GM18861 (cell line): Measurements from ENCODE around the gene ZNF506.
"Not testable (repeated sequence)": the region's sequence is repeated elsewhere in the genome, so short reads cannot be mapped to it uniquely, and the experiment has no call there.

ENCODE experiments used
- ATAC-seq: cut with Tn5 transposase; IDR thresholded peaks from one replicate; pipeline ENCODE4 v1.9.1; 2021; ENCODE audit not compliant: unreplicated experiment

Gene ZNF506

GRCh38 chr19:19781791-19782190 lies 39.8 kb downstream of the ZNF506 start:
- ATAC-seq: not testable (repeated sequence)

DNA sequence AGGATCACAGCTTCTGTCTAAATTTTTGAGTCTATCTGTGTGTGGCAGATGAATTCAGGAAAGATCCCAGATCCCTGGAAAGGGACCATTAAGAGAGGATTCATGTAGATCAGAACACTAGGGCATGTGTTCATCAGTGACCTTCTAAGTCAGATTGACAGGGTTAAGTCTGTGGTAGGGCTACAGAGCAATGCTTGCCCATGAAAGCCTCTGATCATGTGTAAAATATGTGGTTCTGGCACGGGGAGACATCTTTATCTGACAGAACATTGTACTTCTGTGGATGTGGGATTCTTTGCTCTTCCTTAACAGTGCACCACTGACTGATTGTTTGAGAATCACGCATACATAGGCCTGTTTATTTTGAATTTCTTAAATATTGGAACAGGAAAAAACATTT lies 42.9 kb downstream of the ZNF506 start:
- no peak for ATAC-seq

GRCh38 chr19:19777692-19778091 lies 43.9 kb downstream of the ZNF506 start:
- ATAC-seq: no peak

- ATAC-seq: peak; percentile 99
Measured at GRCh38 chr19:19776206-19777008, 45.1 kb downstream of the ZNF506 start.

GRCh38 chr19:19775891-19776205 lies 45.7 kb downstream of the ZNF506 start:
- ATAC-seq: peak; percentile 7

DNA sequence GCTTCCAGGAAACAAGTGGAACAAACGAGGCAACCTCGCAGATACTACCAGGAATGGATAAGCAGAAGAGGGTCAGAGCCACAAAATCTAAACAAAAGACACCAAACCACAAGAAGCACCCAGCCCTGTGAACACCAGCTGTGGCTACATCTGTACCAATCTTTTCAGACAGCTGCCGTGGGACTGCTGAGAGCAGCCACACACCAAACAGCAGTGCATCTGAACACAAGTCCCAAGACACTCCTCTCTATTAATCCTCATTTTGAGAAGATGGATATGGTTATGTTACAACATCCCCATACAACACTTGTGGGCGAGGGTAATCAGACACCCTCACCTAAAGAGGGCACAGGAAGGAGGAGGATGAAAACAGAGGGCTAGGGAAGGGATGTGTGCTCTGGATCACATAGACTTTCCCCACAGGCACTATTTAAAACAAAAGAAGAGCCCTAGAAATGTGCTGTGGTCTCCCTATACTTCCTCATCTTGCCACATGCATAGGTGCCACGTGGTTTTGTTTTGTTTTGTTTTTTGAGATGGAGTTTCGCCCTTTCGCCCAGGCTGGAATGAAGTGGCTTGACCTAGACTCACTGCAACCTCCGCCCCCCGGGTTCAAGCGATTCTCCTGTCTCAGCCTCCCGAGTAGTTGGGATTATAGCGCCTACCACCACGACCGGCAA lies 47.1 kb downstream of the ZNF506 start:
- ATAC-seq: no peak

GRCh38 chr19:19771963-19772362 lies 49.6 kb downstream of the ZNF506 start:
- not testable (repeated sequence) for ATAC-seq

GRCh38 chr19:19769971-19770370 lies 51.6 kb downstream of the ZNF506 start:
- ATAC-seq: not testable (repeated sequence)

DNA sequence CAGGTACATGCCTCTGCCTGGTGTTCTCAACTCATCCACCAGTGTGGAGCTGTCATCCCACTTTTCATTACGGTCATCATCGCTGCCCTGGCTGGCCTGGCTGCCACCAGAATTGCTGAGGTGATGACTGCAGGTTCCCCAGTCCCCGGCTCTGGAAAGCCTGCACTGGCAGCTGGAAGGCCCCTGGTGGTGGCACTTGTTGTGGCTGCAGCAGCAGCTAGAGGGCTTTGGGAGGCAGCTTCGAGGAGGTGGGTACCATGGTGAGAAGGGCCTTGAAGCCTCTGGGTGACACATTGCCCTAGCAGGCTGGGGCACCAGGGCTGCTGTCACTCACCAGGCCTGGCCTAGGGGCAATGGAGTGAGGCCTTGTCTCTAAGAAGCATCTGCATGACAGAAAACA lies 63.4 kb downstream of the ZNF506 start:
- ATAC-seq: no peak

DNA sequence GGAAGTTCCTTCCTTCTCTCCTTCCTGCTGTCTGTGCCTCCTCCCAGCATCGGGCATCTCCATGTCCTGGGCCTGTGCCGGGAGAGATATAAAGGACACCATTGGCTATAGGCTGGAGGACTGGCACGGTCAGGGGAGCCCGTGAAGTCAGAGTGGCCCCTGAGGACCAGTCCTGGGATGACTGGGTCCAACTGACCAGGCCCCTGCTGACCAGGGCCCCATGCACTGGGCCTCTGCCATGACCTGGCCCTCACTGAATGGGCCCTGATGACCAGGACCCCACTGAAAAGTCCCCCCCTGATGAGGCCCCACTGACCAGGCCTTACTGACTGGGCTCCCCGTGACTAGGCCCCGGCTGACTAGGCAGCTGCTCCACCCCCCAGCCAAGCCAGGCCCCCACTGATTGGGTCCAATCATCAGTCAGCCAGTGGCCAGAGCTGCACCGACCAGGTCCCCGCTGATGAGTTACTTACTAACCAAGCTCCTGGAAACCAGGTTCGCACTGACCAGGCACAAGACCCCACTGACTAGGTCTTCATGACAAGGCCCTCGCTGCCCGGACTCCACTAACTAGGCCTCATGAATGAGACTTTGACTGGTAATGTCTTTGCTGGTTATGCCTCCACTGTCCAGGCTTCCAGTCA lies 68.7 kb downstream of the ZNF506 start:
- ATAC-seq: no peak

- no peak for ATAC-seq
Measured at GRCh38 chr19:19751846-19752245, 69.7 kb downstream of the ZNF506 start.

DNA sequence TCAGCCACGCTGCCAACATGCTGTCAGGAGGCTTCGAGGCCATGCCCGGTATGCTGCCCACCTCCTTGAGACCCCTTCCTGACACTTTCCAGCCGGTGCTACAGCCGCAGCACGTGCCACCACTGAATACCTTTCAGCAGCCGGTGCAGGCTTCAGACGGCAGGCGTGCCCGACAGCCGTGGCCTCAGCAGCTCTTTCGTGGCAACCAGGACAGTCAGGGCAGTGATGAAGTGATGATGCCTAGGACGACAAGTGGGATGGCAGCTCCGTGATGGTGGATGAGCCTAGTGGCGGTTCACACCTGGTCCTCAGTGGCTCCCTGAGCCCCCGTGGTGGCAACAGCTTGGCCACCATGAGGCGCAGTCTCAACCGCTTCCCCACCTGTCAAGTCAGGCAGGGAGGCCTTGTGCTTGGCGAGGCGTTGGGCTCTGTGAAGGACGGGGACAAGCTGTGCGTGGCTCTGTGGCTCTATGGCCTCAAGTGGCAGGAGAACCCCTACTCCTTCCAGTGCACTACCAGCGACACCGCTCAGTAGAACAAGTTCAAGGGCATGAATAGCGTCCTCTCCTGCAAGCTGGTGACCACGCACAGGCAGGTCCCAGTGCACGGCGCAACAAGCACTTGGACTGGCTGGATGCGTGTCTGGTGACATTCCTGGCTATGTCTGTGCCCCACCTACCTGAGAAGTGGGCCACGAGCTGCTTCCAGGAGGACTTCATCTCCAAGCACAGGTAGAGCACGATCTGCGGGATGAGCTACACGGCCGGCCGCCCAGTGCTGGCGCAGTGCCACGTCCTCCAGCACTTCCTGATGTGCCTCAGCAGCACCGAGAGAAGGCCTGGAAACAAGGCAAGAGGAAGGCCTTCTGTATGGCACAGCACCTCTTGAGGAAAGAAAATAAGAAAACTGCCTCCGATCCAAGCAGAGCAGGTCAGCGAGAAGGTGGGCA lies 70.4 kb downstream of the ZNF506 start:
- ATAC-seq: no peak

GRCh38 chr19:19749908-19750841 lies 71.4 kb downstream of the ZNF506 start:
- ATAC-seq: no peak

DNA sequence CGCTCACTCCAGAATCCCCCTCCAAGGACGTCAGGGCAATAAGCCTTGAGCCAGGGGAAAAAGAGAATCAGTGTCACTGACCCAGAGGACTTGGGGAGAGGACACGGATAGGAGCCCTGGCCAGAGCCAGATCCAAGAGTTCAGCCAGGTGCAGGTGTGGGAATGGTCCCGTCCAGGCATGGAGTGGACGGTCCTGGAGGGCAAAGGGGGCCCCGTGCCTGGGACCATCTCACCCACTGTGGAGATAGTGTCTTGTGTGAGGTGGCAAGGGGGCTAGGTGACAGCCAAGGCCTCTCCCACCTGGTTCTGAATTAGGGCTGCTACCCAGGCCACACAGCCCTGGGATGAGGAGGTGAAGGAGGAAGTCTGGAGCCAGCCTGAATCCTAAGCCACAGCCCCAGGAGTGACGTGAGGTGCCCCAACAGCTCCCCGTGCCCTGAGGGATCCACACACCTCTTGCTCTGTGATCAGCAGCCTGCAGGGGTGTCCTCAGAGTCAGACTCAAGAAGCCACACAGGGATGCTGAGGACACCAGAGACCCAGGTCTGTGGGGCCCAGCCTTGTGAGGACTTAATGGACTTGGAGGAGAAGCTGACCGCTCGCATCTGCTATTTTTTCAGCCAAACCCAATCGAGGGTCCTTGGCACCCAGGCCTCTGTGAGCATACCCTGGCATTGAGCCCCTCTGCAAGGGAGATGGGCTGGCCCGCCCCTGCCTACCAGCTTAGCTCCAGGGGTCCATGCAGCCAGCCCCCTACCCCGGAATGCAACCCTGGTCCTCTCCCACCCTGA lies 72.2 kb downstream of the ZNF506 start:
- ATAC-seq: no peak

- ATAC-seq: no peak
Measured at GRCh38 chr19:19748249-19748938, 73.2 kb downstream of the ZNF506 start.

DNA sequence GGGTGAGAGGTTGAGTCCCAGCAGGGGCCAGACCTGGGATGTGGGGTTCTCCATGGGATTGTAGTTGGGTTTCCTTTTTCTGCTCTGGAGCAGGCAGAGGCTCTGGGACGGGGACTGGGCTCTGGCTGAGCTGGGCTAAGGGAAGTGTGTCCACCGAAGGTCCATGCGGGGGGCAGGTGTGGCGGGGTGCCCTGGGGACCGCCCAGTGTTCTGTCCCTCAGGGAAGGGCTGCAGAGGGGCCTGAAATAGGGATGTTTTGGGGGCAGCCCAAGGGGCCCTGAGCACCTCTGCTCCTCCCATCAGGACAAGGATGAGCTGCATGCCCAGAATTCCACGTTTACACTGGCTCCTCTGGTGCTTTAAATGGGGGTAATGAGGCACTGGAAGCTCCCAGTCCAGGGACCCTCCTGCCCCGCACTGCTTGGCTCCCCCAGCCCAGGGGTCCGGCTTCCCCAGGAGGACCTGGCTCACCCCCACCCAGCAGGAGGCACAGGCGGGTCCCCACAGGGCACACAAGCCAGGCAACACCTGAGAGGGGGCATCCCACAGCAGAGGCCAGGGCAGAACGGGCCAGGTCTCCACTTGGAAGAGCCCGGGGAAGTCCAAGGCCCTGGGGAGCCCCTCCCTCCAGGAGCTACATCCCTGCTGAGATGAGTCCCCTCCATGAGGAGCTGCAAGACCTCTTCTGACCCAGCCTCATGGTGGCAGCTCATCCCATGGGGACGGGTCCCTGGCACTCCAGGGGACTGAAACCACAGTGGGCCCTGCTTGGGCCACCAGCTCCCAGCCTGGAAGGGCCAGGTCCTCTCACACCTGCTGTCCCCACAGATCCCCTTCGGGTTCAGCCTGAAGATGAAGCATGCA lies 74.0 kb downstream of the ZNF506 start:
- ATAC-seq: no peak
